ENCODE data around the gene FBXW5. TPM values are rescaled to one million over a fixed set of nuclear protein-coding genes. Genes with fewer than 3 reads are reported as not detected.

FBXW5 gene
- total and polyA plus RNA-seq, 10 of the 15 experiments (the other 5 are each of a cell fraction or from before 2014, with no cell fraction given): 0.21 to 97.3 (median 44.5) TPM

DNA sequence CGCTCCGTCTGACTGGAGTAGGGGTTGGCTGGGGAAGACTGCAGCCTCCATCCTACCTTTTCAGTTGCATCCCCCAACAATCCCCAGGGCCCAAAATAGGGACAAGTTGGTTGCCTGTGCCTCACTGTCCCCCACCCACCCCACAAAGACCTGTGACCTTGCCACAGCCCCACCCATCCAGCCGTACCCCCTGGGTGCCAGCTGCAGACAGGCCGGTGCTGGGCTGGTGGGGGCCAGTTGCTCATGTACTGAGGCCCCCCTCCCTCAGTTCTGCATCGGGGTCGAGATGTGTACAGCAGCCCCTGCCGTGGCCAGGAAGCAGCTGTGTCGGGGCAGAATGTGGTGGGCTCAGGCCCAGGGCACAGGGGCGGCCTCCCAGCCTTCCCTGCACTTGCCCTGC is 38.6 kb upstream of the FBXW5 start:
- no peaks in the 10 kb centered on the region for H3K36me3 ChIP-seq (ENCODE audit: control insufficient read depth in 2 of 2, insufficient read depth in 2 of 2, low read length in 1 of 2)
- BruUV-seq (replicated peaks): no TSS peak
- ChIA-PET RAD21 (ENCODE audit: unreplicated experiment) (no interaction called here), POLR2A (no interaction called here), SMC1A (ENCODE audit: uncharacterized antibody, unreplicated experiment) (no interaction called here), CTCF (no interaction called here)
- TF ChIP-seq RUNX3 (IDR thresholded peaks at IDR 0.05; ENCODE audit: low read length): no peak
- TF ChIP-seq SP1 (IDR thresholded peaks at IDR 0.05; ENCODE audit: low read depth, low read length): no peak
- TF ChIP-seq TCF12 (IDR thresholded peaks at IDR 0.05; ENCODE audit: low read depth, low read length): no peak
- no peak for TF ChIP-seq E2F8 (IDR thresholded peaks at IDR 0.05; ENCODE audit: low read depth, partially characterized antibody)
- TF ChIP-seq PAX8 (IDR thresholded peaks at IDR 0.05): no peak
- no peak for TF ChIP-seq TCF3 (IDR thresholded peaks at IDR 0.05; ENCODE audit: borderline replicate concordance, insufficient read depth, low read depth, low read length)
- TF ChIP-seq, protein P1, sequence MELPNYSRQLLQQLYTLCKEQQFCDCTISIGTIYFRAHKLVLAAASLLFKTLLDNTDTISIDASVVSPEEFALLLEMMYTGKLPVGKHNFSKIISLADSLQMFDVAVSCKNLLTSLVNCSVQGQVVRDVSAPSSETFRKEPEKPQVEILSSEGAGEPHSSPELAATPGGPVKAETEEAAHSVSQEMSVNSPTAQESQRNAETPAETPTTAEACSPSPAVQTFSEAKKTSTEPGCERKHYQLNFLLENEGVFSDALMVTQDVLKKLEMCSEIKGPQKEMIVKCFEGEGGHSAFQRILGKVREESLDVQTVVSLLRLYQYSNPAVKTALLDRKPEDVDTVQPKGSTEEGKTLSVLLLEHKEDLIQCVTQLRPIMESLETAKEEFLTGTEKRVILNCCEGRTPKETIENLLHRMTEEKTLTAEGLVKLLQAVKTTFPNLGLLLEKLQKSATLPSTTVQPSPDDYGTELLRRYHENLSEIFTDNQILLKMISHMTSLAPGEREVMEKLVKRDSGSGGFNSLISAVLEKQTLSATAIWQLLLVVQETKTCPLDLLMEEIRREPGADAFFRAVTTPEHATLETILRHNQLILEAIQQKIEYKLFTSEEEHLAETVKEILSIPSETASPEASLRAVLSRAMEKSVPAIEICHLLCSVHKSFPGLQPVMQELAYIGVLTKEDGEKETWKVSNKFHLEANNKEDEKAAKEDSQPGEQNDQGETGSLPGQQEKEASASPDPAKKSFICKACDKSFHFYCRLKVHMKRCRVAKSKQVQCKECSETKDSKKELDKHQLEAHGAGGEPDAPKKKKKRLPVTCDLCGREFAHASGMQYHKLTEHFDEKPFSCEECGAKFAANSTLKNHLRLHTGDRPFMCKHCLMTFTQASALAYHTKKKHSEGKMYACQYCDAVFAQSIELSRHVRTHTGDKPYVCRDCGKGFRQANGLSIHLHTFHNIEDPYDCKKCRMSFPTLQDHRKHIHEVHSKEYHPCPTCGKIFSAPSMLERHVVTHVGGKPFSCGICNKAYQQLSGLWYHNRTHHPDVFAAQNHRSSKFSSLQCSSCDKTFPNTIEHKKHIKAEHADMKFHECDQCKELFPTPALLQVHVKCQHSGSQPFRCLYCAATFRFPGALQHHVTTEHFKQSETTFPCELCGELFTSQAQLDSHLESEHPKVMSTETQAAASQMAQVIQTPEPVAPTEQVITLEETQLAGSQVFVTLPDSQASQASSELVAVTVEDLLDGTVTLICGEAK (IDR thresholded peaks at IDR 0.05; ENCODE audit: borderline replicate concordance): no peak
- TF ChIP-seq SIN3A (IDR thresholded peaks at IDR 0.05; ENCODE audit: low read depth, low read length): no peak
- no peak for TF ChIP-seq HDGF (IDR thresholded peaks at IDR 0.05)
- ATAC-seq (no peak), FAIRE-seq (no peak), DNase-seq (ENCODE audit: low read depth, low spot score) (no peak)
- no peak overlapping the region for H3K9ac ChIP-seq (ENCODE audit: control insufficient read depth, insufficient read depth, low read length)
- H3K4me2 ChIP-seq (ENCODE audit: control insufficient read depth, insufficient read depth): no peak overlapping the region
- peaks cover 3% of the 10 kb centered on the region; the same call in 1 of the 2 replicates for H4K20me1 ChIP-seq (ENCODE audit: control insufficient read depth, insufficient read depth)
- no peak overlapping the region for H3K27ac ChIP-seq (ENCODE audit: control insufficient read depth, insufficient read depth)
- 20% methylated on average over 9 of the region's 9 CpGs for WGBS (ENCODE audit: insufficient coverage, insufficient replicate concordance, low lambda C conversion rate, missing lambda C conversion rate)
- in situ Hi-C loops (cut with MboI) (no loop called here), intact Hi-C loops (cut with micrococcal nuclease; ENCODE audit: unreplicated experiment) (no loop called here)
- H3K4me3 ChIP-seq: no peak overlapping the region
- H2AFZ ChIP-seq (ENCODE audit: control insufficient read depth, low read depth, low read length): no peak overlapping the region
- no peaks in the 10 kb centered on the region for H3K9me3 ChIP-seq (replicated peaks; ENCODE audit: control insufficient read depth, insufficient read depth, low read length)
- H3K27me3 ChIP-seq (replicated peaks in 1 of 2; ENCODE audit: control insufficient read depth in 2 of 2, insufficient read depth in 2 of 2, low read length in 1 of 2): peaks cover 5 to 6% of the 10 kb centered on the region in 2 experiments
- no peaks in the 10 kb centered on the region for H3K79me2 ChIP-seq (ENCODE audit: control insufficient read depth, insufficient read depth, low read length)
- H3K4me1 ChIP-seq (ENCODE audit: control insufficient read depth, insufficient read depth, low read length): no peaks in the 10 kb centered on the region
